GM21723 (cell line): ENCODE results near the gene CNTFR.

Experiments
- ATAC-seq: cut with Tn5 transposase; IDR thresholded peaks from one replicate; pipeline ENCODE4 v1.9.1; 2021; ENCODE audit warnings: mild to moderate bottlenecking, moderate library complexity; ENCODE audit not compliant: unreplicated experiment

CNTFR gene

DNA sequence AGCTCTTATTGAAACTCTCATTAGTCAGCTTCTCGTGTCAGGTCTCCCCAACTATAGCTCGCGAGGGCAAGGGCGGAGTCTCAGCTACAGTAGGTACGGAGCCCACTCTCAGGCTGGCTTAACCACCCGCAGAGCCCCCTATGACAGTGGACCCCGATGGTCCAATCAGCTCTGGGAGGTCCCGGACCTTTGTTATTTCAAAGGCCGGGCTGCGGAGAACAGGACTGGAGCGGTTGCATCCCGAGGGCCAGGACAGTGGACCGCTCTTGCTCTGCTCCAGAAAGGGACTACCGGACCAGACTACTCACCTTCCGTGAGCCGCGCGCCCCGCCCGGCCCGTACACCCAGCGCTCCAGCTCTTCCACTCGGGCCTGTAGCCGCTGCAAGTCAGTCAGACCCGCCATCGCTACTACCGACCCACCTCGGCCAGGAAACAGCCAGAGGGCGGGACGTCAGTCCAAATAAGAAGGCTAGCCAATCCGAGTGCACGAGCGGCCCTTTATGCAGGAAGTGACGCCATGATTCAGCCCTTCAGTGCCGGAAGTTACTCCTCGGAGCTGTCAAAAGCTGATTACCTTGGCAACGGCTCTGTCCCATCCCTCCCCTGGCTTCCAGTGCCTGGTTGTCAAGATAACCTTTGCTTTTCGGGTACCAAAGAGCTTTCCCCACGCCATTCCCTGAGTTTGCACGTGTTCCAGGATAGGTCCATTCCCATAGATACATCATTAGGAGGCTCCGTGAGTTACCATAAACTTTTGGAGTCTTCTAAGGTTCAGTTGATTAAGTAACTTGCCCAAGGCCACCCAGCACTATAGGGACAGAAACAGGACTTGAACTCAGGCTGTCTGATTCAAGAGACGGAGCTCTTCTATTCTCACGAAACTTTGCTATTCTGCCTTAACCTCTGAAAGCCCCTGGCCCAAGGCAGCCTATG lies 30.8 kb upstream of the CNTFR start, which contains the start of gene DCTN3:
DCTN3 (minus strand) TSS at position 435 of the 934 bp plus-strand sequence; CDS start at position 404, 31 bp downstream.
- ATAC-seq: peak; percentile 99

DNA sequence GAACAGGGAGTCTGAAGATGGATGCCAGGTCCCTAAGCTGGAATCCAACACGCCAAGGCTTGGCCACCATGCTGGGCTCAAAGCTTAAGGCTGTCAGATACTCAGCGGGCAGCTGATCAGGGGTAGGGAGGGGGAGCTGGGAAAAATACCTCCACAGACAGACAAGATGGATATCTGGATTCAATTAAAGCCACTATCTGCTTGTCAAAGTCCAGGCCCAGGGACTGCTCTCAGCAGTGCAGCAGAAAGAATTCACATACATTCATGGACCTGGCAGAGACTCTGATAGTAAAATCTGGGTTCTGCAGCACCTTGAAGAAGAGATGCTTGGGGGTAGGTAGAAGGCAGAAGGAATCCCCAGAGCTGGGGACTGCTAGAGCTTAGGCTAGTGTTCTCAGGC lies 25.6 kb upstream of the CNTFR start:
- no peak for ATAC-seq

DNA sequence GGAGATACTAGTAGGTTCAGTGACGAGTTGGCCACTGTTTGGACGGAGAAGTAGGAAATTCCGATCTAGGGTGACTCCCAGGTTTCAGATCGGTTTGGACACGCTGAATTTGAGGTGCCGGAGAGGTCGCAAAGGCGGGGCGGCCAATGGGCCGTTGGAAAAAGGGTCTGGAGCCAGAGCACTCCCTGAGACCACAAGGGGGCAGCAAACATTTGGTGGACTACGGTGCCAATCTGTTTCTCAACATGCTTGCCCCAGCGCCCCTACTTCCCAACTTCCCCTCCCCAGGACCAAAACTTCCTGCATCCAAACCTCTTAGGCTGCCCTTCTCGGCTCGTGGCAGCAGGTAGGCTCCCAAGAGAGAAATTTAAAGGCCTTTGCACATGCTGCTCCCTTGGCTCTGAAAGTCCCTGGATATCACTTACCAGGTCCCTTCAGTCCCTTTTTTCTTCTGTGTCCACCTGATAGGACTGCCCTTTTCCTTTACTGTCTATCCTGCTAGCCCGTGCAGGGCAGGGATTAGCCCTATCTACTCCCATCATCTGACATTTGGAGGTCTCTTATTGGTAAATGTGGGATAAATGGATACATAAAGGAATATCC lies 23.4 kb upstream of the CNTFR start:
- peak; percentile 49 for ATAC-seq

DNA sequence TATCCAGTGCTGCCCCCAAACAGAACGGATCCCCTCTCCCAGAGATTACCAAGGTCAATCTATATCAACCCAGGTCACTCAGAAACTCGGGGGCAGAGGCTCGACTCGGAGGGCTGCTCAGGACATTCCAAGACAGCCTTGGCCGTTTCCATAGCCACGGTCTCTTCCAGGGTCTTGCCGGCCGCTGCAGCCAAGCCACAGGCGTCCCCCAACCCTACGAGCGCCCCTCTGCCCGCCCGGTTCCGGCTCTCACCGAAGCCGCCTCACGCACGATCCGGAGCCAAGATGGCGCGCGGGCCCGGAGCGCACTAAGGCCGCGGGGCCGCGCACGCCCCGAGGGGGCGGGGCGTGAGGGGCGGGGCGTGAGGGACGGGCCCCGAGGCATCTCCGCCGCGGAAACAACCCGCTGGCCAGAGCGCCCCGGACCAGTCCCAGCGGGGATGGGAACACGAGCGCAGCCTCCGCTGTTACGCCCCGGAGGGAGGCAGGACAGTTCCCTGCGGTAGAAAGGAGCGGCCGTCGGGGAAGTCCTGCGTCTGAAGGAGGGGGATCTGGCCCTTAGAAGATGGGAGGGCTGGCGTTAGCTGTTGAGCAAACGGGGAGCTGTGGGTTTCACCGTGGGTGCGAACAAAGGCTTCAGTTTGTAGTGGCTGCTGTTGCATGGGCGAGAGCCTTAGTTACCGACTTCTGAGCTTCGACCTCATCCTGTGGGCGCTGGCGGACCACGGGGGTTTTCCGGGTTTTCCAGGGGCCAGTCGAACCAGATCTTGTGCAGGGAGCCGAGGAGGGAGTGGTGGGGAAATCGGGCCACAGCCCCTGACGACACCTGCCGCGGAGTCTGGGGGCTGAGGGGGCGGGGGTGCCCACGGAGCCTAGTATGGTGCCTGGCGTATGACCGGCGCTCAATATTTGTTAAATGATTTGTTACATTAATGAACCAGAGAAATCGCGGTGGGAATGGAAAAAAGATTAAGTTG lies 22.6 kb upstream of the CNTFR start, which contains the start of gene RPP25L:
RPP25L (minus strand) TSS at position 287 of the 977 bp plus-strand sequence. CDS start 801 bp downstream, outside the sequence.
- peak; percentile 93 for ATAC-seq

GRCh38 chr9:34611251-34611810 lies 21.8 kb upstream of the CNTFR start:
- peak; percentile 15 for ATAC-seq

DNA sequence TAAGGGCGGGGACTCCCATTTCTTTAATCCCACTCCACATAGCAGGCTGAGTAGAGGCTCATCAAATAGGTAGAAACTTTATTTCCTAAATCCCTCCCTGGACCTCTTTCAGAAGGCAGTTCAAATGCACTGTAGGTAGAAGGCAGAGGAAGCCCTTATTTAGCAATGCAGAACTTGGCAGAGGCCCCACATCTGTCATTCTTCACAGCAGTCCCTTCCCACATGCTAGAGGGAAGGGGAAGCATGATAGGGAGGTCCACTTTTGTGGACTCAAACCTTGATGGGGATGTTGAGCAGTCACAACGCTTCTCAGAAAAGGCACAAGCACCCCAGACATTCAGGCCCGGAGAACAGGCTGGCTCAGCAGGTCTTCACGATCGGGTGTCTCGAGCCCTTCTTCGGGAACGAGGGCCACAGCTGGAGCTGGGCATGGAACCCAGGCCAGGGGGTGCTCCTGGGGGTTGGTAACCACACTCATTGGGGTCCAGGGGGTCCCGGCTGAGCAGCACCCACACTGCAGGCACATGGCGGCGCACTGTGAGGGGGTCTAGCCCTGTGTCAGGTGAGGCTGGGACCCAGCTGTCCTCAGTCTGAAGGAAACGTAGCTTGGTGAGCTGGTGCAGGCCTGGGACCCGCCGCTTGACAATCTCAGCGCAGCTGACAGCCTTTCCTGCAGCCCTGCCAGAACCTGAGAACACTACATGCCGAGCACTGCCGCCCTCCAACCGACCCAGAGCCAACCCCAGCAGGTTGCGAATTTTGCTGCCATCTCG lies 21.1 kb upstream of the CNTFR start:
- ATAC-seq: no peak

GRCh38 chr9:34607331-34607730 lies 17.8 kb upstream of the CNTFR start:
- no peak for ATAC-seq

GRCh38 chr9:34606905-34607304 lies 17.4 kb upstream of the CNTFR start:
- no peak for ATAC-seq

GRCh38 chr9:34606190-34606589 lies 16.7 kb upstream of the CNTFR start:
- no peak for ATAC-seq

DNA sequence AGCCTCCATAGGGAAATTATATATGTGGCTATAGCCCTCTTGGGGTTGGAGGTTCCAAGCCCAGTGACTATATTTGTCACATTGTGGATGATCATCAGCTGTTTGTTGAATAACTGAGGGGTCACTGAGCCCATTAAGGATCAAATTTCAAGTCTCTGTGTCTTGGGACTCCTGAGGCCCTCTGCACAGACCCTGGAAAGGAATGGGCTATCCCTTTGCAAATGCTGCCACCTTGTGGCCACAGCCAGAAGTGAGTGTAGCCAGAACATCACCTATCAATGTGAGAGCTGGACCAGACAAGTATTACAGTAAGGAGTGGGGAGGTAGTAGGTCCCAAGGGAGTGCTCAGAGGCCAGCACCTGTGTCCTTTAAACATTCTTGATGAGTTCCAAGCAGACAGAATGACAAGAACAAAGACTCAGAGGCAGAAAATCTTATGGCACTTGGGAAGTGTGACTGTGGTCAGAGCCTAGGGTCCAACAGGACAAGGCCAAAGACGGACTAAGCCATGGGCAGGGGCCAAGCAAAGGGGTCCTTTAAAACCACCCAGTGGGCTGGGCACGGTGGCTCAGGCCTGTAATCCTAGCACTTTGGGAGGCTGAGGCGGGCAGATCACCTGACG lies 14.2 kb upstream of the CNTFR start:
- ATAC-seq: peak; percentile 86

GRCh38 chr9:34601937-34602573 lies 12.5 kb upstream of the CNTFR start:
- ATAC-seq: no peak

- ATAC-seq: no peak
Observed at GRCh38 chr9:34600908-34601307, 11.4 kb upstream of the CNTFR start.

DNA sequence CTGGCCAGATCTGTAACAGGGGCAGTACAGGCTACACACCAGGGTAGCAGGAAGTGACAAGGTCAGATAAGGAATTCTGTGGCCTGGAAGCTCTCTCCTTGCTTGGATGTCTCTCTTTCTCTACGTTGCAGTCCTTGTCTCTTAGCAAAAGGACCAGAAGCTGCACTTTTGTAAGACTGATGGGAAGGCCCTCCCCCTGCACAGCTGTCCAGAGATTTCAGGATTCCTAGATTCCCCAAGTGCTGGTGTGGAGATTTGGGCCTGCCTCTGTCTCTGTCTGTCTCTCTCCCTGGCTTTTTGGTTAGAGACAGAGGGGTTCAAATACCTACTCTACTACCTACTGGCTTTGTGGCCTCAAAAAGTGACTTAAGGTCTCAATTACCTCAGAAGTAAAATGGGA lies 10.0 kb upstream of the CNTFR start:
- no peak for ATAC-seq

DNA sequence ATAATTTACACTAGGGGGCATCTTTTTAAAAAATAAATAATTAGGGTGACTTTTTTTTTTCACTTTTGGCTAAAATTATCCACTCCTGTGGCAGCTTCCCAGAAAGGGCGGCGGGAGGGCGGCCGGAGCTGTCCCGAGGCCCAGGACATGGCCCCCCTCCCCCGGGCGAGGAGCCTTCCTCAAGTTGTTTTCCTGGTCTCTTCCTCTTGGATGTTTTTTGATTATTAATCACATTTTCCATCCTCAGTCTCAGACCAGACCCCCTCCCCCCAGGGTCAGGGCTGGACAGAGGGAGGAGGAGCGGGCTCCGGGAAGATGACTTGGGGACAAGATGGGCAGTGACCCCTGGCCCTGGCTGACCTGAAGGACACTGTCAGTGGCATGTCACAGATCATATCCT lies 4.7 kb upstream of the CNTFR start:
- ATAC-seq: no peak

DNA sequence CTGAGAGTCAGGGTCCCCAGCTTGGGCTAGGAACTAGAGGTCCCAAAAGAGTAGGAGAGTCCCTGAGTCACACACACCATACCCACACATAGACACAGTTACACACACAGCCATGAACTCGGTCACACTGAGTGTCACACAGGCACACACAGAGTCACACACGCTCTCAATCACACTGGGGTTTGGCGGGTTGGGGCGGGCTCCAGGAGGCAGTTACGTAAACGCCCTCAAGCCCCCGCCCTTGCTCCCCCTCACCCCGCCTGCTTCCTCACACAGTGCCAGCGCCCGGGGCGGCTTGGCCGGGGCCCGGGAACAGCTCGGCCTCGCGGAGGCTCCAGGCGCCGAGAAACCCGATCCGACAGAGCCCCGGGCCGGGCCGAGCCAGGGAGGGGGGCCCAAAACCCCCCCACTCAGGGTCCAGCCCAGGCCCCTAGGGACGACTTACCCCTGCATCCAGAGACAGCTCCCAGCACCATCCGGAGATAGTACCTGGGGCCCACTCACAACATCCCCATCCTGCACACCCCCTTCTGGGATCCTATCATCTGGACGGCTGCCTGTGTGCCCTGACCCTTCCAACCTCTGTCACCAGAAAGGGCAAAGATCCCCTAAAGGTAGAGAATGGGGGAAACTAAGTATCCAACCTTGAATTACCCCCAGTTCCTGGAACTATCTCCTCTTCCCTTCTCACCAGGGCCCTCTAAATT lies 3.5 kb upstream of the CNTFR start:
- no peak for ATAC-seq

- no peak for ATAC-seq
Observed at GRCh38 chr9:34591917-34592866, 2.7 kb upstream of the CNTFR start.

DNA sequence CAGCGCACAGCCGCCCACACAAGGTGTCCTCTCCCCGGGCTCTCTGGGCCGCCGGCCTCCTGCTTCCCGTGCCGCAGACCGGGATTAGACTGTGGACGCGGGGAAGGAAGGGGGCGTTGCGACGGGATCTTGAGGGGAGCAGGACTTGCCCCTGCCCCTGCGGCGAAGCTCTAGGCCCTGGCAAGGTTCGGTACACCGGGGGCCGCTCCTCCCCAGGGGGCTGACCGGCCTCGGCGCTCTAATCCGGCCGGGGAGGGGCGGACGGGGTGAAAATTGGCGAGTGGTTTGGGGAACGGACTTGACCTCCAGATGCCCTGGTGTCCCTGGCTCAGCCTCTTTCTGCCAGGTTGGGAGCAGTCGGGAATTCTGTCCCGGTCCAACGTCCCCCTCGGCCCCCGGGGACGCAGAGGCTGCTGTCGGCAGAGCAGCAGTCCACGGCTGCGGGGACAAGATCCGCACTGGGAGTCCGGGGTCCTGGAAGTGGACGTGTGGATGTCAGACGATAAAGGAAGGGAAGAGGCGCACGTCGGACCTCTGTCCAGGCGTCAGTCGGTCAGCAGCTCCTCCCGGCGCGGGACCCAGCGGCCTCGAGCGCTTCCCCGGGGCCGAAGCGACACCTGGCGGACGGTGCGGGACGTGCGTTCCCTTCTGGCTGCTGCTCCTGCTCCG lies 1.9 kb upstream of the CNTFR start:
- ATAC-seq: peak; percentile 69
